Epithelial cell of proximal tubule (primary cell): ENCODE measurements around the gene HIVEP3. TPM values are rescaled to one million over a fixed set of nuclear protein-coding genes. Genes with fewer than 3 reads are reported as not detected.

ENCODE experiments used
- DNase-seq: peaks from one replicate; pipeline ENCODE4 v3.0.0-alpha.2; 2011; ENCODE audit warnings: low read depth
- H3K4me3 ChIP-seq: 2 replicates; pipeline ENCODE4 v1.5.1; 2011; ENCODE audit warnings: low read depth, mild to moderate bottlenecking, low read length
- total RNA-seq: library from RNA; depleted of rRNA; stranded (reverse); fragments of >200 nt; gene quantifications from 2 replicates; pipeline ENCODE4 v1.2.3, GENCODE V29; 2015
- TF ChIP-seq, protein P1 (sequence below): conservative IDR thresholded peaks from 2 replicates; pipeline ENCODE4 v1.5.1; 2012; ENCODE audit warnings: low read depth, mild to moderate bottlenecking, low read length

HIVEP3 gene
- total RNA-seq, 1 donor from 2014 or later, result 3.9 TPM

DNA sequence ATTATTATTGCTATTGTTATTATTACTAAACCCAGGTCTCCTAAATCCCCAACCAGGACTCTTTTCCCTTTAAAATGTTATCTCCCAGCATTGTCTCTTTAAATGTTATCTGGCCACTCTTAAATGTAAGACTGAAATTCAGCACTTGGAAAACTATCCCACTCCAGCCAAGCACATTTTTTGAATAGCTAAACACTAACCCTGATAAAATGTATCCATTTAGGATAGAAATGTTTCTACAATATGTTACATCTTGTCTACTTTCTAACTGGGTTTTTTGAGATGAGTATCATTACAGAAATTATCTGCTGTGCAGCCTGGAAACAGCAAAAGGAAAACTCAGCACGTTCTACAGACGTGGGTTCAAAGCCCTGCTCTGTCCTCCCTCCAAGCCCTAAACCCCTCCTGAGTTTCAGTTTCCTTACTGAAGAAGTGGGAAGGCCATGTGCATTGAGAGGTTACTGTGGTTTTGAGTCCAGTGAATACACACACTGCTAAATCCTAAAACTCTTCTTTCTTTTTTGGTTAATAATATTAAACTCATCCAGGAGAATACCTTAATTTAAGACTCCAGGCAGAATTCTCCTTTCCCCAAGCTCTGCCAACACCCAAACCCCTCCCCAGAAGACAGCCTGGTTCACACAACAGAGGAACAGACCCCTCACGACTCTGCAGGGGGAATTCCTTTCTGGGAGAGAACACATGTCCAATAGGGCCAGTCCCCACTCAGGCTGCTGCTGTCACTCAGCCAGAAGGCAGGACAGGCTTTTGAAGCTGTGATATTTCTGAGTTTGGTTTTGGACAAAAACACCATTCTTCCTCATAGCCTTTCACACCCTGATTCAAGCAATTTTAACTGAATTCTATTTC, 41.9 kb downstream of the HIVEP3 start:
- TF ChIP-seq, protein P1, sequence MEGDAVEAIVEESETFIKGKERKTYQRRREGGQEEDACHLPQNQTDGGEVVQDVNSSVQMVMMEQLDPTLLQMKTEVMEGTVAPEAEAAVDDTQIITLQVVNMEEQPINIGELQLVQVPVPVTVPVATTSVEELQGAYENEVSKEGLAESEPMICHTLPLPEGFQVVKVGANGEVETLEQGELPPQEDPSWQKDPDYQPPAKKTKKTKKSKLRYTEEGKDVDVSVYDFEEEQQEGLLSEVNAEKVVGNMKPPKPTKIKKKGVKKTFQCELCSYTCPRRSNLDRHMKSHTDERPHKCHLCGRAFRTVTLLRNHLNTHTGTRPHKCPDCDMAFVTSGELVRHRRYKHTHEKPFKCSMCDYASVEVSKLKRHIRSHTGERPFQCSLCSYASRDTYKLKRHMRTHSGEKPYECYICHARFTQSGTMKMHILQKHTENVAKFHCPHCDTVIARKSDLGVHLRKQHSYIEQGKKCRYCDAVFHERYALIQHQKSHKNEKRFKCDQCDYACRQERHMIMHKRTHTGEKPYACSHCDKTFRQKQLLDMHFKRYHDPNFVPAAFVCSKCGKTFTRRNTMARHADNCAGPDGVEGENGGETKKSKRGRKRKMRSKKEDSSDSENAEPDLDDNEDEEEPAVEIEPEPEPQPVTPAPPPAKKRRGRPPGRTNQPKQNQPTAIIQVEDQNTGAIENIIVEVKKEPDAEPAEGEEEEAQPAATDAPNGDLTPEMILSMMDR, result no peak
- no peak overlapping the region for H3K4me3 ChIP-seq
- DNase-seq, result no peak

DNA sequence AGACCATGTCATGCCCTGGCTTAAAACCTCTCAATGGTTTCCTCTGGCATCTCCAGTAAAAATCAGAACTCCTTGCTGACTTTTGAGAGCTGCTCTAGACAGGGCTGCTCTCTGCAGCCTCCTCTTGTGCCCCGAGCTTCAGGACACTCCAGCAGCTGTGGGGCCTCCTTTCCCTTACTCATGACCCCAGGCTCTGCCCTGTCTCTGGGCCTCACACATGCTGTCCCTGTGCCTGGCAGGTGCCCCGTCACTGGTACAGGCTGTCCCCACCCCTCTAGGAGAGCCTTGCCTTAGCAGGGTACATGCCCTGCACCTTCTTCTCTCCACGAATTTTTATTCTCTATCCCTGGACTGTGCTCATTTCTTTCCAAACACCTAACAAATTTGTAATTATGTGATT, 43.2 kb downstream of the HIVEP3 start:
- TF ChIP-seq, protein P1, result no peak
- DNase-seq, result no peak
- H3K4me3 ChIP-seq, result no peak overlapping the region

DNA sequence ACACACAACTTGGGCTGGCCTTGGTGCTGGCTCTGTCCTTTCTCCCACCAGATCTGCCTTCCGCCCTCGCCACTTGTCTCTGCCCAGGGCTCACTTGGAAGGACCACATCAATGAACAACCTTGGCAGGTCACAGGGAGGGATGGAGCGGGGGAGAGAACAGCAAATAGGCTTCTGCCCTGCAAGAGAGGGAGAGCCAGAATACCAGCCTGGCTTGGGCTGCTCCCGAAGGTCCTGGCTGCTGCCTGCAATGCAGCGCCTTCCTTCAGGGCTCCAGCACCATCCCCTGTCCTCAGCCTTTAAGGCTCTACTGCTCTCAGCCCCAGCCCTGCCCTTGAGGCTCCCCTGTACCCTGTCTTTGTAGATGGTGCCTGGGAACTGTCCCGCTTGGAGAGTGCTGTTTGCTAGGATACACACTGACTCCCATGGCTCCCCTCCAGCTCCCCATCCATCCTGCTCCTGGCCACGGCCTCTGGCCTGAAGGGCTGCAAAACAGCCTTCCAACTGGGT, 43.8 kb downstream of the HIVEP3 start:
- TF ChIP-seq, protein P1, result no peak
- no peak for DNase-seq
- no peak overlapping the region for H3K4me3 ChIP-seq

DNA sequence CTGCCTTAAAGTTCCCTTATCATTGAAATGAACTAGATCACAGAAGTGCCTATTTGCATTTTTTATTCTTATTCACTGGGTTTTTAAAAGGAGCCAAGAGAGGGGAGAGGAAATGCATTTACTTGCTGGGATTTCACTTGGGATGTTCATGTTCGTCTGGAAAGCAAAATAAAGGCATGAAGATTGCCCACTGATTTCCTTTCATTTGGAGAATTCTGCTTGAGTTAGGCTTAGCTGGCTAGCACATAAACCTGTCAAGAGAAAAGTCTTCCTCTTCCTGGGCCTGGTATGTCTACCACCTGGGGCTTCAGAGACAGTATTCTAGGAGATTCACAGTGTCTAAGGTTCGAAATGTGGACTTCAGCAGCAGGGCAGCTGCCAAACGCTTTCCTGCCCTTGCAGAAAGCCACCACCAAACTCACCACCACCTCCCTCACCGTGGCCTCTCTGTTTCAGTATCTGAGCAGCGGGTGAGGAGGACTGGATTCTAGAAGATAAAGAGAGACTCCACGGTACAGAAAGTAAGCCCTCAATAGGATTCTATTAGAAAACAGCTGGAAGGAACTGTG, 44.5 kb downstream of the HIVEP3 start:
- DNase-seq, result no peak
- H3K4me3 ChIP-seq, result no peak overlapping the region
- TF ChIP-seq, protein P1, result no peak

DNA sequence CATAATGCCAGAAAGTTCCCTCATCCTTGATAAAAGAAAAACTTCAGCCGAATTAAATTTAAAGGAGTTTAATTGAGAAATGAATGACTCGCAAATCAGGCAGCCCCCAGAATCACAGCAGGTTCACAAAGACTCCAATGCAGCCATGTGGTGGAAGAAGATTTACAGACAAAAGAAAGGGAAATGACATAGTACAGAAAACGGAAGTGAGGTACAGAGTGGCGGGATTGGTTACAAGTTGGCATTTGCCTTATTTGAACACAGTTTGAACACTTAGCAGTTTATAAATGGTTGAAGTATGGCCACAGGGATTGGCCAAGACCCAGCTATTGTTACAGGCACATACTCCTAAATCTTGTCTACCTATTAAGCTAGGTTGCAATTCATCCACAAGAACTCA, 46.6 kb downstream of the HIVEP3 start:
- TF ChIP-seq, protein P1, result no peak
- H3K4me3 ChIP-seq, result no peak overlapping the region
- no peak for DNase-seq

DNA sequence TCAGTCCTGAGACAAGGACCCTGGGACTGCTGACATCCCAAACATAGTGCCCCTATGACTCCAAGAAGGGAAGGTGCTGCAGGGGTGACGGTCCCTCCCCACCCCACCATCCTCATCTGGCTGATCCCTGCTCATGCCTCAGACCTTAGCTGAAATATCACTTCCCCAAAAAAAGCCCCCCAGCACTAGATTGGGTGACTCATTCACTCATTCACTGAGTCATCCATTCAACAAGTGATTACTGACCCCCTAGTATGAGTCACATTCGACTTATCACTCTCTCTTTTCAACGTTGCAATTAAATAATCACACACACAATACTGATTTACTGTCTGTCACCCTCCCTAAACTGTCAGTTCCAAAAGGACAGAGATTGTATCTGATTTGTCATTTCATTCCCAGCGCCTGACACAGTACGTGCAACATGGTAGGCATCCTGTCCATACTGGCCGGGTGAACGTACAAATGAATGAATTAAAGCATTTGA, 48.6 kb downstream of the HIVEP3 start:
- H3K4me3 ChIP-seq, result no peak overlapping the region
- TF ChIP-seq, protein P1, result no peak
- peak; percentile 26 for DNase-seq
